Measurements from ENCODE around the gene DAPL1.

Gene DAPL1

GRCh38 chr2:158829167-158829566 lies 34.0 kb downstream of the DAPL1 start:
- TF ChIP-seq NFIC (IDR thresholded peaks at IDR 0.05) (no peak), REST (IDR thresholded peaks at IDR 0.05; ENCODE audit: low read depth) (no peak), EP300 (IDR thresholded peaks at IDR 0.05; ENCODE audit: borderline replicate concordance) (no peak), ZBTB7A (IDR thresholded peaks at IDR 0.05; ENCODE audit: low read depth) (no peak), CEBPB (IDR thresholded peaks at IDR 0.05) (no peak), TEAD4 (IDR thresholded peaks at IDR 0.05) (no peak), RAD21 (IDR thresholded peaks at IDR 0.05; ENCODE audit: low read depth) (no peak), TCF12 (IDR thresholded peaks at IDR 0.05; ENCODE audit: low read depth) (no peak), MAX (IDR thresholded peaks at IDR 0.05) (no peak), TAF1 (IDR thresholded peaks at IDR 0.05; ENCODE audit: low read depth) (no peak), EGR1 (IDR thresholded peaks at IDR 0.05) (no peak), CREB1 (IDR thresholded peaks at IDR 0.05; ENCODE audit: low read depth) (no peak), USF1 (IDR thresholded peaks at IDR 0.05) (no peak), YY1 (IDR thresholded peaks at IDR 0.05; ENCODE audit: low read depth) (no peak), FOXM1 (IDR thresholded peaks at IDR 0.05; ENCODE audit: borderline replicate concordance, low read depth) (no peak)

- no peak for TF ChIP-seq REST (IDR thresholded peaks at IDR 0.05; ENCODE audit: low read depth)
- no peak for TF ChIP-seq CEBPB (IDR thresholded peaks at IDR 0.05)
- TF ChIP-seq YY1 (IDR thresholded peaks at IDR 0.05; ENCODE audit: low read depth): no peak
- TF ChIP-seq TEAD4 (IDR thresholded peaks at IDR 0.05): no peak
- no peak for TF ChIP-seq CREB1 (IDR thresholded peaks at IDR 0.05; ENCODE audit: low read depth)
- no peak for TF ChIP-seq MAX (IDR thresholded peaks at IDR 0.05)
- no peak for TF ChIP-seq TCF12 (IDR thresholded peaks at IDR 0.05; ENCODE audit: low read depth)
- TF ChIP-seq ZBTB7A (IDR thresholded peaks at IDR 0.05; ENCODE audit: low read depth): no peak
- no peak for TF ChIP-seq EGR1 (IDR thresholded peaks at IDR 0.05)
- TF ChIP-seq TAF1 (IDR thresholded peaks at IDR 0.05; ENCODE audit: low read depth): no peak
These were observed 35.1 kb downstream of the DAPL1 start for GRCh38 chr2:158830201-158830600.

GRCh38 chr2:158835431-158835830 lies 40.3 kb downstream of the DAPL1 start:
- TF ChIP-seq YY1 (IDR thresholded peaks at IDR 0.05; ENCODE audit: low read depth) (no peak), TAF1 (IDR thresholded peaks at IDR 0.05; ENCODE audit: low read depth) (no peak), EGR1 (IDR thresholded peaks at IDR 0.05) (no peak)

GRCh38 chr2:158837645-158838044 lies 42.5 kb downstream of the DAPL1 start:
- TF ChIP-seq MAX (IDR thresholded peaks at IDR 0.05) (no peak), USF1 (IDR thresholded peaks at IDR 0.05) (no peak)

- no peak for TF ChIP-seq TCF12 (IDR thresholded peaks at IDR 0.05; ENCODE audit: low read depth)
These were observed 46.7 kb downstream of the DAPL1 start for GRCh38 chr2:158841850-158842249.

- TF ChIP-seq EGR1 (IDR thresholded peaks at IDR 0.05) (no peak), YY1 (IDR thresholded peaks at IDR 0.05; ENCODE audit: low read depth) (no peak), TEAD4 (IDR thresholded peaks at IDR 0.05) (no peak), CREB1 (IDR thresholded peaks at IDR 0.05; ENCODE audit: low read depth) (no peak), USF1 (IDR thresholded peaks at IDR 0.05) (no peak), EP300 (IDR thresholded peaks at IDR 0.05; ENCODE audit: borderline replicate concordance) (no peak)
These were observed 50.3 kb downstream of the DAPL1 start for GRCh38 chr2:158845444-158845843.

GRCh38 chr2:158845859-158846258 lies 50.7 kb downstream of the DAPL1 start:
- TF ChIP-seq EP300 (IDR thresholded peaks at IDR 0.05; ENCODE audit: borderline replicate concordance) (no peak), MAX (IDR thresholded peaks at IDR 0.05) (no peak), USF1 (IDR thresholded peaks at IDR 0.05) (no peak), REST (IDR thresholded peaks at IDR 0.05; ENCODE audit: low read depth) (no peak), NFIC (IDR thresholded peaks at IDR 0.05) (peak; percentile 21; the same call in 1 of the 2 replicates), CEBPB (IDR thresholded peaks at IDR 0.05) (no peak)

All from Ishikawa (cell line).